Liver (tissue), 9 donors: Measurements from ENCODE around the gene SLC12A8. TPM values are rescaled to one million over a fixed set of nuclear protein-coding genes. Genes with fewer than 3 reads are reported as not detected.

Source experiments
- DNase-seq: peaks from one replicate; pipeline ENCODE4 v3.0.0-alpha.2; 2017; ENCODE audit warnings: low spot score
- H3K27ac ChIP-seq, 2 donors: one replicate each; pipeline ENCODE4 v1.7.0; 2013; ENCODE audit warnings: inconsistent platforms in 2 of 2, low read length in 2 of 2, control low read depth in 1 of 2, low read depth in 1 of 2, mild to moderate bottlenecking in 1 of 2
- H3K27me3 ChIP-seq, 4 donors: one replicate each; pipeline versions ENCODE4 v1.6.1 to v1.7.0; 2013; ENCODE audit warnings: low read length in 3 of 4, inconsistent platforms in 1 of 4, mild to moderate bottlenecking in 1 of 4, moderate library complexity in 1 of 4; ENCODE audit not compliant: control insufficient read depth in 4 of 4, insufficient read depth in 4 of 4
- H3K36me3 ChIP-seq, 4 donors: one replicate each; pipeline versions ENCODE4 v1.6.1 to v1.7.0; 2013; ENCODE audit warnings: low read length in 3 of 4, mild to moderate bottlenecking in 3 of 4, low read depth in 1 of 4, moderate library complexity in 1 of 4; ENCODE audit not compliant: control insufficient read depth in 4 of 4, insufficient read depth in 3 of 4
- H3K4me1 ChIP-seq, 4 donors: one replicate each; pipeline versions ENCODE4 v1.6.1 to v1.7.0; 2013; ENCODE audit warnings: low read length in 3 of 4, mild to moderate bottlenecking in 3 of 4, moderate library complexity in 1 of 4; ENCODE audit not compliant: control insufficient read depth in 4 of 4, insufficient read depth in 4 of 4
- H3K4me3 ChIP-seq, 3 donors: one replicate each; pipeline versions ENCODE4 v1.6.1 to v1.7.0; 2013; ENCODE audit warnings: low read length in 3 of 3, control low read depth in 1 of 3, low read depth in 1 of 3, mild to moderate bottlenecking in 1 of 3
- H3K9ac ChIP-seq, 2 donors: one replicate each; pipeline ENCODE4 v1.7.0; 2013; ENCODE audit warnings: low read length in 2 of 2, mild to moderate bottlenecking in 2 of 2, moderate library complexity in 2 of 2, control low read depth in 1 of 2, low read depth in 1 of 2
- H3K9me3 ChIP-seq, 4 donors: one replicate each; pipeline versions ENCODE4 v1.6.1 to v1.7.0; 2013; ENCODE audit warnings: low read length in 3 of 4; ENCODE audit not compliant: control insufficient read depth in 4 of 4
- ATF3 ChIP-seq: IDR thresholded peaks from 2 replicates; pipeline ENCODE4 v1.6.1; 2016; ENCODE audit warnings: antibody characterized with exemption
- EGR1 ChIP-seq, 2 donors: IDR thresholded peaks; 2 replicates each; pipeline ENCODE4 v1.6.1; 2016 to 2018; ENCODE audit warnings: antibody characterized with exemption in 2 of 2, low read depth in 2 of 2
- FOXA1 ChIP-seq: IDR thresholded peaks from 2 replicates; pipeline ENCODE4 v1.6.1; 2016; ENCODE audit warnings: antibody characterized with exemption
- FOXA2 ChIP-seq: IDR thresholded peaks from 2 replicates; pipeline ENCODE4 v1.6.1; 2016; ENCODE audit warnings: antibody characterized with exemption
- GABPA ChIP-seq, 2 donors: IDR thresholded peaks in 1 of 2; conservative IDR thresholded peaks in 1 of 2; 2 replicates each; pipeline ENCODE4 v1.6.1; 2016; ENCODE audit warnings: antibody characterized with exemption in 2 of 2, mild to moderate bottlenecking in 1 of 2, moderate library complexity in 1 of 2
- HNF4A ChIP-seq, 2 donors: conservative IDR thresholded peaks; 2 replicates each; pipeline ENCODE4 v1.6.1; 2016; ENCODE audit warnings: antibody characterized with exemption in 2 of 2, mild to moderate bottlenecking in 2 of 2
- HNF4G ChIP-seq: IDR thresholded peaks from 2 replicates; pipeline ENCODE4 v1.6.1; 2016; ENCODE audit warnings: antibody characterized with exemption
- JUND ChIP-seq, 2 donors: IDR thresholded peaks; 2 replicates each; pipeline ENCODE4 v1.6.1; 2016; ENCODE audit warnings: antibody characterized with exemption in 2 of 2
- NR2F2 ChIP-seq: IDR thresholded peaks from 2 replicates; pipeline ENCODE4 v1.6.1; 2016; ENCODE audit warnings: antibody characterized with exemption
- RAD21 ChIP-seq, 2 donors: IDR thresholded peaks; 2 replicates each; pipeline ENCODE4 v1.6.1; 2016; ENCODE audit warnings: antibody characterized with exemption in 2 of 2, mild to moderate bottlenecking in 2 of 2
- REST ChIP-seq: IDR thresholded peaks from 2 replicates; pipeline ENCODE4 v1.6.1; 2016; ENCODE audit warnings: antibody characterized with exemption, mild to moderate bottlenecking
- RXRA ChIP-seq, 2 donors: IDR thresholded peaks; 2 replicates each; pipeline ENCODE4 v1.6.1; 2017 to 2018; ENCODE audit warnings: antibody characterized with exemption in 2 of 2, mild to moderate bottlenecking in 1 of 2
- SP1 ChIP-seq: IDR thresholded peaks from 2 replicates; pipeline ENCODE4 v1.6.1; 2018; ENCODE audit warnings: antibody characterized with exemption, mild to moderate bottlenecking
- TAF1 ChIP-seq: conservative IDR thresholded peaks from 2 replicates; pipeline ENCODE4 v1.6.1; 2016; ENCODE audit warnings: antibody characterized with exemption, mild to moderate bottlenecking
- YY1 ChIP-seq: IDR thresholded peaks from 2 replicates; pipeline ENCODE4 v1.6.1; 2016; ENCODE audit warnings: antibody characterized with exemption, mild to moderate bottlenecking
- ZBTB33 ChIP-seq: IDR thresholded peaks from 2 replicates; pipeline ENCODE4 v1.6.1; 2016; ENCODE audit warnings: antibody characterized with exemption
- WGBS: extraction: QIAGEN DNeasy Blood & Tissue Kit; methylation state at CpG from one replicate; pipeline ENCODE4 v1.1.7; 2013; 5-methylcytosine and 5-hydroxymethylcytosine counted together
- polyA plus RNA-seq, 2 donors: library from polyadenylated mRNA; stranded (reverse) in 1 of 2; unstranded in 1 of 2; fragments of 200-250 nt in 1 of 2; fragments of >200 nt in 1 of 2; fragmentation: Nextera tagmentation in 1 of 2; extraction: Ambion mirVana in 1 of 2; gene quantifications; one replicate each; pipeline versions ENCODE4 v1.2.1 to v1.2.3, GENCODE V29; 2013 to 2015
- total RNA-seq, 2 donors: library from RNA; depleted of rRNA; stranded (reverse); fragments of >200 nt; gene quantifications; one replicate each; pipeline ENCODE4 v1.2.3, GENCODE V29; 2014
- TF ChIP-seq, protein P1 (sequence below): IDR thresholded peaks from 2 replicates; pipeline ENCODE4 v1.6.1; 2016; ENCODE audit warnings: antibody characterized with exemption
- TF ChIP-seq, protein P2 (sequence below): fragments of 150-350 bp; IDR thresholded peaks from 2 replicates; pipeline ENCODE4 v1.5.1; 2017; ENCODE audit warnings: improper control_type of control experiment, low read depth, low read length; ENCODE audit not compliant: missing input control
- donor health status: healthy.
- donor health status: healthy.
- donor health status: healthy.
- donor health status: healthy.
- donor health status: healthy.

The SLC12A8 gene
- total and polyA plus RNA-seq, 4 donors, result 2.7 to 20.3 (median 5.5) TPM

DNA sequence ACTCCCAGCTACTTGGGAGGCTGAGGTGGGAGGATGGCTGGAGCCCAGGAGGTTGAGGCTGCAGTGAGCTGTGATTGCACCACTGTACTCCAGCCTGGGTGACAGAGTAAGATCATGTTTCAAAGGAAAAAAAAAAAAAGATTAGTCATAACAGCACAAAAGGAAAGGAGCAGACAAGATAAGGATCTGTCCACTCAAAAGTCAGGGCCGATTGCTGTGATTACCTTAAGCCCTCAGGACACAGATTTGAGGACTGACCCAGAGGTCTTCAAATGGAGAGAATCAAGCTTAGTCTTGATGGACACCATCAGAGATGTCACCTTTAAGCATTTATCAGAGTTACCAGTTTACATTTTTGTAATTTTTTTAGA lies 132.9 kb downstream of the SLC12A8 start (continued):
- no peak for TF ChIP-seq FOXA2

- no peak for DNase-seq
- no peaks in the 10 kb centered on the region for H3K27me3 ChIP-seq
- no peak overlapping the region for H3K4me3 ChIP-seq
- H3K36me3 ChIP-seq, result peaks cover 0 to 3% (median 1%) of the 10 kb centered on the region in 4 donors
- WGBS, result 92% methylated on average over 6 of the region's 6 CpGs
- no peaks in the 10 kb centered on the region for H3K9me3 ChIP-seq
- no peak overlapping the region for H3K9ac ChIP-seq
- no peak overlapping the region for H3K27ac ChIP-seq
- peaks cover 0 to 6% (median 0%) of the 10 kb centered on the region in 4 donors for H3K4me1 ChIP-seq
- TF ChIP-seq EGR1 (IDR thresholded peaks at IDR 0.05; ENCODE audit: low read depth in 2 of 2) (no peak), FOXA1 (no peak), ATF3 (no peak), RXRA (IDR thresholded peaks at IDR 0.05) (no peak), YY1 (no peak), REST (no peak), RAD21 (IDR thresholded peaks at IDR 0.05) (no peak), TAF1 (no peak), GABPA (IDR thresholded peaks at IDR 0.05 in 1 of 2, conservative IDR thresholded peaks at IDR 0.05 in 1 of 2) (no peak), JUND (IDR thresholded peaks at IDR 0.05) (no peak), HNF4A (conservative IDR thresholded peaks at IDR 0.05) (no peak), ZBTB33 (no peak), HNF4G (no peak), FOXA2 (no peak), NR2F2 (no peak), SP1 (no peak)
- TF ChIP-seq, protein P1, sequence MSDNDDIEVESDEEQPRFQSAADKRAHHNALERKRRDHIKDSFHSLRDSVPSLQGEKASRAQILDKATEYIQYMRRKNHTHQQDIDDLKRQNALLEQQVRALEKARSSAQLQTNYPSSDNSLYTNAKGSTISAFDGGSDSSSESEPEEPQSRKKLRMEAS, result no peak
- TF ChIP-seq, protein P2, sequence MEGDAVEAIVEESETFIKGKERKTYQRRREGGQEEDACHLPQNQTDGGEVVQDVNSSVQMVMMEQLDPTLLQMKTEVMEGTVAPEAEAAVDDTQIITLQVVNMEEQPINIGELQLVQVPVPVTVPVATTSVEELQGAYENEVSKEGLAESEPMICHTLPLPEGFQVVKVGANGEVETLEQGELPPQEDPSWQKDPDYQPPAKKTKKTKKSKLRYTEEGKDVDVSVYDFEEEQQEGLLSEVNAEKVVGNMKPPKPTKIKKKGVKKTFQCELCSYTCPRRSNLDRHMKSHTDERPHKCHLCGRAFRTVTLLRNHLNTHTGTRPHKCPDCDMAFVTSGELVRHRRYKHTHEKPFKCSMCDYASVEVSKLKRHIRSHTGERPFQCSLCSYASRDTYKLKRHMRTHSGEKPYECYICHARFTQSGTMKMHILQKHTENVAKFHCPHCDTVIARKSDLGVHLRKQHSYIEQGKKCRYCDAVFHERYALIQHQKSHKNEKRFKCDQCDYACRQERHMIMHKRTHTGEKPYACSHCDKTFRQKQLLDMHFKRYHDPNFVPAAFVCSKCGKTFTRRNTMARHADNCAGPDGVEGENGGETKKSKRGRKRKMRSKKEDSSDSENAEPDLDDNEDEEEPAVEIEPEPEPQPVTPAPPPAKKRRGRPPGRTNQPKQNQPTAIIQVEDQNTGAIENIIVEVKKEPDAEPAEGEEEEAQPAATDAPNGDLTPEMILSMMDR, result no peak
These were observed 133.4 kb downstream of the SLC12A8 start for GRCh38 chr3:125078951-125079674.
